ENCODE data around the gene NKX1-2. TPM values are rescaled to one million over a fixed set of nuclear protein-coding genes. Genes with fewer than 3 reads are reported as not detected.

NKX1-2 gene
- total RNA-seq, 1 experiment from 2014 or later = 57.7 TPM

- no peak for TF ChIP-seq ZNF416 (CRISPR knock-in tag; IDR thresholded peaks at IDR 0.05)
- no peak for TF ChIP-seq RELA (CRISPR knock-in tag; IDR thresholded peaks at IDR 0.05; ENCODE audit: borderline replicate concordance)
- TF ChIP-seq, protein P1, sequence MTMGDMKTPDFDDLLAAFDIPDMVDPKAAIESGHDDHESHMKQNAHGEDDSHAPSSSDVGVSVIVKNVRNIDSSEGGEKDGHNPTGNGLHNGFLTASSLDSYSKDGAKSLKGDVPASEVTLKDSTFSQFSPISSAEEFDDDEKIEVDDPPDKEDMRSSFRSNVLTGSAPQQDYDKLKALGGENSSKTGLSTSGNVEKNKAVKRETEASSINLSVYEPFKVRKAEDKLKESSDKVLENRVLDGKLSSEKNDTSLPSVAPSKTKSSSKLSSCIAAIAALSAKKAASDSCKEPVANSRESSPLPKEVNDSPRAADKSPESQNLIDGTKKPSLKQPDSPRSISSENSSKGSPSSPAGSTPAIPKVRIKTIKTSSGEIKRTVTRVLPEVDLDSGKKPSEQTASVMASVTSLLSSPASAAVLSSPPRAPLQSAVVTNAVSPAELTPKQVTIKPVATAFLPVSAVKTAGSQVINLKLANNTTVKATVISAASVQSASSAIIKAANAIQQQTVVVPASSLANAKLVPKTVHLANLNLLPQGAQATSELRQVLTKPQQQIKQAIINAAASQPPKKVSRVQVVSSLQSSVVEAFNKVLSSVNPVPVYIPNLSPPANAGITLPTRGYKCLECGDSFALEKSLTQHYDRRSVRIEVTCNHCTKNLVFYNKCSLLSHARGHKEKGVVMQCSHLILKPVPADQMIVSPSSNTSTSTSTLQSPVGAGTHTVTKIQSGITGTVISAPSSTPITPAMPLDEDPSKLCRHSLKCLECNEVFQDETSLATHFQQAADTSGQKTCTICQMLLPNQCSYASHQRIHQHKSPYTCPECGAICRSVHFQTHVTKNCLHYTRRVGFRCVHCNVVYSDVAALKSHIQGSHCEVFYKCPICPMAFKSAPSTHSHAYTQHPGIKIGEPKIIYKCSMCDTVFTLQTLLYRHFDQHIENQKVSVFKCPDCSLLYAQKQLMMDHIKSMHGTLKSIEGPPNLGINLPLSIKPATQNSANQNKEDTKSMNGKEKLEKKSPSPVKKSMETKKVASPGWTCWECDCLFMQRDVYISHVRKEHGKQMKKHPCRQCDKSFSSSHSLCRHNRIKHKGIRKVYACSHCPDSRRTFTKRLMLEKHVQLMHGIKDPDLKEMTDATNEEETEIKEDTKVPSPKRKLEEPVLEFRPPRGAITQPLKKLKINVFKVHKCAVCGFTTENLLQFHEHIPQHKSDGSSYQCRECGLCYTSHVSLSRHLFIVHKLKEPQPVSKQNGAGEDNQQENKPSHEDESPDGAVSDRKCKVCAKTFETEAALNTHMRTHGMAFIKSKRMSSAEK (CRISPR knock-in tag; IDR thresholded peaks at IDR 0.05; ENCODE audit: borderline replicate concordance) = no peak
- TF ChIP-seq FOXJ3 (CRISPR knock-in tag; IDR thresholded peaks at IDR 0.05; ENCODE audit: borderline replicate concordance) = no peak
- TF ChIP-seq KAT7 (CRISPR knock-in tag; IDR thresholded peaks at IDR 0.05; ENCODE audit: borderline replicate concordance) = no peak
- TF ChIP-seq ZBTB21 (CRISPR knock-in tag; IDR thresholded peaks at IDR 0.05; ENCODE audit: borderline replicate concordance) = no peak
Measured at GRCh38 chr10:124458473-124458872, 8.6 kb upstream of the NKX1-2 start (continued).

DNA sequence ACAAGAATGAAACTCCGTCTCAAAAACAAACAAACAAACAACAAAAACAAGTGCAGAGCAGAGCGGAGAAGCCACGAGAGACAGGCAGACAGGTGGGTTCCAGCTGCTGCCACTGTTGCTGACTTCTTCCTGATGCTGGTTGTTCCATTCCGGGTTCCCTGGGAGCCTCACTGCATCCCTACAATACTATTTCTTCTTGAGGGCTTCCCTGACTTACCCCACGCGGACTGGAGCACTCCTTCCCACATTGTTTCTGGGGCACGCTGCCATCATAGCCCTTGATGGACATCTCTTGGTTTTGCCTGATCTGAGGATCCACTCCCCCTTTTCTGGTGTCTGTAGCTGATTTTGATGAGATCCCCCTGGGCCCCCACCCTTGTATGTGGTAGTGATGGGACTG is 5.6 kb upstream of the NKX1-2 start:
- no peak for DNase-seq (ENCODE audit: low spot score)
- H3K9me3 Mint-ChIP-seq = no peaks in the 10 kb centered on the region
- TF ChIP-seq, protein P2, sequence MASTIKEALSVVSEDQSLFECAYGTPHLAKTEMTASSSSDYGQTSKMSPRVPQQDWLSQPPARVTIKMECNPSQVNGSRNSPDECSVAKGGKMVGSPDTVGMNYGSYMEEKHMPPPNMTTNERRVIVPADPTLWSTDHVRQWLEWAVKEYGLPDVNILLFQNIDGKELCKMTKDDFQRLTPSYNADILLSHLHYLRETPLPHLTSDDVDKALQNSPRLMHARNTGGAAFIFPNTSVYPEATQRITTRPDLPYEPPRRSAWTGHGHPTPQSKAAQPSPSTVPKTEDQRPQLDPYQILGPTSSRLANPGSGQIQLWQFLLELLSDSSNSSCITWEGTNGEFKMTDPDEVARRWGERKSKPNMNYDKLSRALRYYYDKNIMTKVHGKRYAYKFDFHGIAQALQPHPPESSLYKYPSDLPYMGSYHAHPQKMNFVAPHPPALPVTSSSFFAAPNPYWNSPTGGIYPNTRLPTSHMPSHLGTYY (CRISPR knock-in tag; IDR thresholded peaks at IDR 0.05) = no peak
- TF ChIP-seq TCF7 (CRISPR knock-in tag; IDR thresholded peaks at IDR 0.05; ENCODE audit: low read depth) = no peak
- TF ChIP-seq GRHL2 (CRISPR knock-in tag; IDR thresholded peaks at IDR 0.05; ENCODE audit: insufficient replicate concordance, severe bottlenecking) = no peak
- TF ChIP-seq JUN (CRISPR knock-in tag; IDR thresholded peaks at IDR 0.05) = no peak
- TF ChIP-seq RORB (CRISPR knock-in tag; IDR thresholded peaks at IDR 0.05) = no peak
- TF ChIP-seq, protein P3, sequence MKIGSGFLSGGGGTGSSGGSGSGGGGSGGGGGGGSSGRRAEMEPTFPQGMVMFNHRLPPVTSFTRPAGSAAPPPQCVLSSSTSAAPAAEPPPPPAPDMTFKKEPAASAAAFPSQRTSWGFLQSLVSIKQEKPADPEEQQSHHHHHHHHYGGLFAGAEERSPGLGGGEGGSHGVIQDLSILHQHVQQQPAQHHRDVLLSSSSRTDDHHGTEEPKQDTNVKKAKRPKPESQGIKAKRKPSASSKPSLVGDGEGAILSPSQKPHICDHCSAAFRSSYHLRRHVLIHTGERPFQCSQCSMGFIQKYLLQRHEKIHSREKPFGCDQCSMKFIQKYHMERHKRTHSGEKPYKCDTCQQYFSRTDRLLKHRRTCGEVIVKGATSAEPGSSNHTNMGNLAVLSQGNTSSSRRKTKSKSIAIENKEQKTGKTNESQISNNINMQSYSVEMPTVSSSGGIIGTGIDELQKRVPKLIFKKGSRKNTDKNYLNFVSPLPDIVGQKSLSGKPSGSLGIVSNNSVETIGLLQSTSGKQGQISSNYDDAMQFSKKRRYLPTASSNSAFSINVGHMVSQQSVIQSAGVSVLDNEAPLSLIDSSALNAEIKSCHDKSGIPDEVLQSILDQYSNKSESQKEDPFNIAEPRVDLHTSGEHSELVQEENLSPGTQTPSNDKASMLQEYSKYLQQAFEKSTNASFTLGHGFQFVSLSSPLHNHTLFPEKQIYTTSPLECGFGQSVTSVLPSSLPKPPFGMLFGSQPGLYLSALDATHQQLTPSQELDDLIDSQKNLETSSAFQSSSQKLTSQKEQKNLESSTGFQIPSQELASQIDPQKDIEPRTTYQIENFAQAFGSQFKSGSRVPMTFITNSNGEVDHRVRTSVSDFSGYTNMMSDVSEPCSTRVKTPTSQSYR (CRISPR knock-in tag; IDR thresholded peaks at IDR 0.05) = no peak
- no peak for TF ChIP-seq NFATC4 (CRISPR knock-in tag; IDR thresholded peaks at IDR 0.05)
- no peak for TF ChIP-seq ATF6 (CRISPR knock-in tag; IDR thresholded peaks at IDR 0.05)
- no peak for TF ChIP-seq ETV6 (CRISPR knock-in tag; IDR thresholded peaks at IDR 0.05)
- TF ChIP-seq ZBTB21 (CRISPR knock-in tag; IDR thresholded peaks at IDR 0.05; ENCODE audit: borderline replicate concordance) = no peak
- no peak for TF ChIP-seq NR1H2 (CRISPR knock-in tag; IDR thresholded peaks at IDR 0.05)
- TF ChIP-seq, protein P4, sequence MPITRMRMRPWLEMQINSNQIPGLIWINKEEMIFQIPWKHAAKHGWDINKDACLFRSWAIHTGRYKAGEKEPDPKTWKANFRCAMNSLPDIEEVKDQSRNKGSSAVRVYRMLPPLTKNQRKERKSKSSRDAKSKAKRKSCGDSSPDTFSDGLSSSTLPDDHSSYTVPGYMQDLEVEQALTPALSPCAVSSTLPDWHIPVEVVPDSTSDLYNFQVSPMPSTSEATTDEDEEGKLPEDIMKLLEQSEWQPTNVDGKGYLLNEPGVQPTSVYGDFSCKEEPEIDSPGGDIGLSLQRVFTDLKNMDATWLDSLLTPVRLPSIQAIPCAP (CRISPR knock-in tag; IDR thresholded peaks at IDR 0.05) = no peak
- no peak for TF ChIP-seq KAT7 (CRISPR knock-in tag; IDR thresholded peaks at IDR 0.05; ENCODE audit: borderline replicate concordance)
- H3K4me3 Mint-ChIP-seq = no peak overlapping the region
- peaks cover 22% of the 10 kb centered on the region for H3K27me3 Mint-ChIP-seq (ENCODE audit: low read depth)
- ChIA-PET CTCF (interaction anchor here (1.0 kb wide), 1 partner anchor 85 kb away, joined by 3 read pairs; no protein-coding TSS in a partner anchor), POLR2A (interaction anchor here (1.0 kb wide), 1 partner anchor 22 kb away, joined by 3 read pairs; no protein-coding TSS in a partner anchor)
- no peaks in the 10 kb centered on the region for H3K36me3 Mint-ChIP-seq
- ATAC-seq = no peak
- H3K27ac Mint-ChIP-seq = no peak overlapping the region
- peaks cover 84% of the 10 kb centered on the region for H3K4me1 Mint-ChIP-seq
